ENCODE data around the gene BRI3.
A peak's percentile ranks its signal among the peaks of the same experiment; 100 is the strongest.

Gene BRI3

GRCh38 chr7:98252425-98253054 lies 28.9 kb upstream of the BRI3 start:
- no peak for DNase-seq

GRCh38 chr7:98254516-98254915 lies 27.0 kb upstream of the BRI3 start:
- DNase-seq, result no peak

- no peak for DNase-seq
Observed at GRCh38 chr7:98254951-98255610, 26.4 kb upstream of the BRI3 start.

- no peak for DNase-seq
Observed at GRCh38 chr7:98256431-98256830, 25.1 kb upstream of the BRI3 start.

GRCh38 chr7:98257701-98258100 lies 23.8 kb upstream of the BRI3 start:
- DNase-seq, result no peak

- DNase-seq, result no peak
Observed at GRCh38 chr7:98265841-98266271, 15.6 kb upstream of the BRI3 start.

- no peak for DNase-seq
Observed at GRCh38 chr7:98266840-98267239, 14.6 kb upstream of the BRI3 start.

- DNase-seq, result no peak
Observed at GRCh38 chr7:98267303-98267702, 14.2 kb upstream of the BRI3 start.

- DNase-seq, result no peak
Observed at GRCh38 chr7:98276241-98276761, 5.2 kb upstream of the BRI3 start.

GRCh38 chr7:98278408-98278807 lies 3.1 kb upstream of the BRI3 start:
- DNase-seq, result no peak

- DNase-seq, result no peak
Observed at GRCh38 chr7:98278936-98279335, 2.5 kb upstream of the BRI3 start.

GRCh38 chr7:98280296-98280695 lies 1.2 kb upstream of the BRI3 start:
- DNase-seq, result no peak

GRCh38 chr7:98281757-98282606 lies 496 bp downstream of the BRI3 start:
- DNase-seq, result peak in 2 of 3 experiments; percentile 60 to 70

GRCh38 chr7:98282703-98283102 lies 1.2 kb downstream of the BRI3 start:
- peak in 1 of 3 experiments; percentile 17 for DNase-seq

GRCh38 chr7:98283127-98283886 lies 1.8 kb downstream of the BRI3 start:
- DNase-seq, result no peak

- no peak for DNase-seq
Observed at GRCh38 chr7:98283887-98284222, 2.4 kb downstream of the BRI3 start.

- no peak for DNase-seq
Observed at GRCh38 chr7:98284335-98285036, 3.0 kb downstream of the BRI3 start.

GRCh38 chr7:98285157-98286092 lies 3.9 kb downstream of the BRI3 start:
- no peak for DNase-seq

GRCh38 chr7:98286093-98286539 lies 4.6 kb downstream of the BRI3 start:
- DNase-seq, result no peak

GRCh38 chr7:98286701-98287485 lies 5.4 kb downstream of the BRI3 start:
- no peak for DNase-seq
